ENCODE measurements around the gene DMBX1. TPM values are rescaled to one million over a fixed set of nuclear protein-coding genes. Genes with fewer than 3 reads are reported as not detected.
A peak's percentile ranks its signal among the peaks of the same experiment; 100 is the strongest.

DMBX1 gene
- total RNA-seq, 1 donor from 2014 or later: 0.04 TPM

GRCh38 chr1:46476673-46477072, 13.0 kb upstream of the DMBX1 start:
- no peaks in the 10 kb centered on the region for H3K36me3 ChIP-seq (ENCODE audit: control insufficient read depth, insufficient read depth, low read length)
- peaks cover 56% of the 10 kb centered on the region for H3K27me3 ChIP-seq (ENCODE audit: control insufficient read depth, insufficient read depth, low read length)
- no peak for TF ChIP-seq CTCF (IDR thresholded peaks at IDR 0.05; ENCODE audit: insufficient read depth, low read length, poor library complexity, severe bottlenecking)
- DNase-seq (ENCODE audit: low read depth): no peak
- no peak overlapping the region for H3K4me3 ChIP-seq (ENCODE audit: low read depth, low read length)

- no peak overlapping the region for H3K4me3 ChIP-seq (ENCODE audit: low read depth, low read length)
- peaks cover 62% of the 10 kb centered on the region for H3K27me3 ChIP-seq (ENCODE audit: control insufficient read depth, insufficient read depth, low read length)
- no peaks in the 10 kb centered on the region for H3K36me3 ChIP-seq (ENCODE audit: control insufficient read depth, insufficient read depth, low read length)
- no peak for DNase-seq (ENCODE audit: low read depth)
- peak; percentile 98 for TF ChIP-seq CTCF (IDR thresholded peaks at IDR 0.05; ENCODE audit: insufficient read depth, low read length, poor library complexity, severe bottlenecking)
Measured at GRCh38 chr1:46477153-46477929, 12.3 kb upstream of the DMBX1 start.

- no peak for TF ChIP-seq CTCF (IDR thresholded peaks at IDR 0.05; ENCODE audit: insufficient read depth, low read length, poor library complexity, severe bottlenecking)
- peaks cover 69% of the 10 kb centered on the region for H3K27me3 ChIP-seq (ENCODE audit: control insufficient read depth, insufficient read depth, low read length)
- no peaks in the 10 kb centered on the region for H3K36me3 ChIP-seq (ENCODE audit: control insufficient read depth, insufficient read depth, low read length)
- DNase-seq (ENCODE audit: low read depth): no peak
- H3K4me3 ChIP-seq (ENCODE audit: low read depth, low read length): no peak overlapping the region
Measured at GRCh38 chr1:46478721-46479485, 10.7 kb upstream of the DMBX1 start.

GRCh38 chr1:46479744-46480350, 9.8 kb upstream of the DMBX1 start:
- DNase-seq (ENCODE audit: low read depth): no peak
- Histone ChIP-seq H3K36me3 (ENCODE audit: control insufficient read depth, insufficient read depth, low read length) (no peaks in the 10 kb centered on the region), H3K27me3 (ENCODE audit: control insufficient read depth, insufficient read depth, low read length) (peaks cover 65% of the 10 kb centered on the region), H3K4me3 (ENCODE audit: low read depth, low read length) (no peak overlapping the region)
- TF ChIP-seq CTCF (IDR thresholded peaks at IDR 0.05; ENCODE audit: insufficient read depth, low read length, poor library complexity, severe bottlenecking): no peak

- no peak for DNase-seq (ENCODE audit: low read depth)
- no peaks in the 10 kb centered on the region for H3K36me3 ChIP-seq (ENCODE audit: control insufficient read depth, insufficient read depth, low read length)
- no peak overlapping the region for H3K4me3 ChIP-seq (ENCODE audit: low read depth, low read length)
- H3K27me3 ChIP-seq (ENCODE audit: control insufficient read depth, insufficient read depth, low read length): peaks cover 70% of the 10 kb centered on the region
- no peak for TF ChIP-seq CTCF (IDR thresholded peaks at IDR 0.05; ENCODE audit: insufficient read depth, low read length, poor library complexity, severe bottlenecking)
Measured at GRCh38 chr1:46480959-46481646, 8.5 kb upstream of the DMBX1 start.

Data from kidney epithelial cell (primary cell).